Measurements from ENCODE around the gene ABCA4. TPM values are rescaled to one million over a fixed set of nuclear protein-coding genes. Genes with fewer than 3 reads are reported as not detected.

Gene ABCA4
- total and polyA plus RNA-seq, 2 experiments from 2014 or later: 0.53 to 1.4 TPM

DNA sequence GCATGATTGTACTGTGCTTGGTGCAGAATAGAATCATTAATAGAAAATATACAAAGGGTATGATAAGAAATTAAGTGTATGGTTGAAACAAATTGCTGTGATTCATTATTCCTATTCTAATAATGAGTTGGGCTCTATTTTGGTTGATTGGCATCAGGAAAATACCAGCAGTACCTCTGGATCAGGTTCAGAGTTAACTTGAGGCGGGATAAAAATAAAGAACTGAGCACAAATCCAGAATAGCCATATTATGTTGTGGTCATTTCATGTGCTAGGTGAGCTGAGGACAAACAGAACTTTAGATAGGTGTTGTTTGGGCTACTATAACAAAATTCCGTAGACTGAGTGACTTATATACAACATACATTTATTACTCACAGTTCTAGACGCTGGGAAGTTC, 151.1 kb downstream of the ABCA4 start:
- no peaks in the 10 kb centered on the region for H4K20me1 ChIP-seq (ENCODE audit: insufficient read depth, poor library complexity, severe bottlenecking)
- DNase-seq (ENCODE audit: low spot score): no peak
- TF ChIP-seq EZH2 (IDR thresholded peaks at IDR 0.05; ENCODE audit: borderline replicate concordance) (no peak), EZH2phosphoT487 (IDR thresholded peaks at IDR 0.05; ENCODE audit: low read depth, severe bottlenecking, unreplicated experiment) (no peak)
- TF ChIP-seq, protein P1, sequence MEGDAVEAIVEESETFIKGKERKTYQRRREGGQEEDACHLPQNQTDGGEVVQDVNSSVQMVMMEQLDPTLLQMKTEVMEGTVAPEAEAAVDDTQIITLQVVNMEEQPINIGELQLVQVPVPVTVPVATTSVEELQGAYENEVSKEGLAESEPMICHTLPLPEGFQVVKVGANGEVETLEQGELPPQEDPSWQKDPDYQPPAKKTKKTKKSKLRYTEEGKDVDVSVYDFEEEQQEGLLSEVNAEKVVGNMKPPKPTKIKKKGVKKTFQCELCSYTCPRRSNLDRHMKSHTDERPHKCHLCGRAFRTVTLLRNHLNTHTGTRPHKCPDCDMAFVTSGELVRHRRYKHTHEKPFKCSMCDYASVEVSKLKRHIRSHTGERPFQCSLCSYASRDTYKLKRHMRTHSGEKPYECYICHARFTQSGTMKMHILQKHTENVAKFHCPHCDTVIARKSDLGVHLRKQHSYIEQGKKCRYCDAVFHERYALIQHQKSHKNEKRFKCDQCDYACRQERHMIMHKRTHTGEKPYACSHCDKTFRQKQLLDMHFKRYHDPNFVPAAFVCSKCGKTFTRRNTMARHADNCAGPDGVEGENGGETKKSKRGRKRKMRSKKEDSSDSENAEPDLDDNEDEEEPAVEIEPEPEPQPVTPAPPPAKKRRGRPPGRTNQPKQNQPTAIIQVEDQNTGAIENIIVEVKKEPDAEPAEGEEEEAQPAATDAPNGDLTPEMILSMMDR (IDR thresholded peaks at IDR 0.05; ENCODE audit: poor library complexity): no peak
- H3K27me3 ChIP-seq: no peaks in the 10 kb centered on the region
- no peaks in the 10 kb centered on the region for H3K4me1 ChIP-seq (ENCODE audit: insufficient read depth)
- no peak overlapping the region for H2AFZ ChIP-seq
- no peak overlapping the region for H3K4me3 ChIP-seq
- 91% methylated on average over 3 of the region's 3 CpGs for WGBS (ENCODE audit: low lambda C conversion rate, missing lambda C conversion rate)
- H3K79me2 ChIP-seq: no peaks in the 10 kb centered on the region
- H3K9me3 ChIP-seq (ENCODE audit: low read depth): no peaks in the 10 kb centered on the region
- no peaks in the 10 kb centered on the region for H3K36me3 ChIP-seq (replicated peaks; ENCODE audit: insufficient read depth, low read depth)
- no peaks in the 10 kb centered on the region for H3K9me2 ChIP-seq (replicated peaks; ENCODE audit: insufficient read depth)
- H3K27ac ChIP-seq: no peak overlapping the region
- no peak overlapping the region for H3K4me2 ChIP-seq

DNA sequence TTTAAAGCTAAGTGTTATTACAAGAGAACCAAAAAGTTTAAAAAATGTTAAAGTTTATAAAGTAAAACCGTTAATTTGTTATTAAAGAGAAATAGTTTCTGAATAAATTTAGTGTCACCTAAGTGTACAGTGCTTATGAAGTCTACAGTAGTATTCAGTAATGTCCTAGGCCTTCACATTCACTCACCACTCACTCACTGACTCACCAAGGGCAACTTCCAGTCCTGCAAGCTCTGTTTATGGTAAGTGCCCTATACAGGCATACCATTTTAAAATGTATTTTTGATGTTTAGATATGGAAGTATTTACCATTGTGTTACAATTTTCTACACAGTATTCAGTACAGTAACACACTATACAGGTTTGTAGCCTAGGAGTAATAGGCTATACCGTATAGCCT, 151.6 kb downstream of the ABCA4 start:
- no peak for DNase-seq (ENCODE audit: low spot score)
- H3K27ac ChIP-seq: no peak overlapping the region
- no peaks in the 10 kb centered on the region for H3K27me3 ChIP-seq
- H2AFZ ChIP-seq: no peak overlapping the region
- H3K9me3 ChIP-seq (ENCODE audit: low read depth): no peaks in the 10 kb centered on the region
- no peak overlapping the region for H3K4me2 ChIP-seq
- H3K4me3 ChIP-seq: no peak overlapping the region
- no peak for TF ChIP-seq EZH2 (IDR thresholded peaks at IDR 0.05; ENCODE audit: borderline replicate concordance)
- TF ChIP-seq, protein P1 (IDR thresholded peaks at IDR 0.05; ENCODE audit: poor library complexity): no peak
- TF ChIP-seq EZH2phosphoT487 (IDR thresholded peaks at IDR 0.05; ENCODE audit: low read depth, severe bottlenecking, unreplicated experiment): no peak
- no peaks in the 10 kb centered on the region for H3K79me2 ChIP-seq
- H3K9me2 ChIP-seq (replicated peaks; ENCODE audit: insufficient read depth): no peaks in the 10 kb centered on the region
- H4K20me1 ChIP-seq (ENCODE audit: insufficient read depth, poor library complexity, severe bottlenecking): no peaks in the 10 kb centered on the region
- 85% methylated on average over 2 of the region's 2 CpGs for WGBS (ENCODE audit: low lambda C conversion rate, missing lambda C conversion rate)
- no peaks in the 10 kb centered on the region for H3K36me3 ChIP-seq (replicated peaks; ENCODE audit: insufficient read depth, low read depth)
- no peaks in the 10 kb centered on the region for H3K4me1 ChIP-seq (ENCODE audit: insufficient read depth)

DNA sequence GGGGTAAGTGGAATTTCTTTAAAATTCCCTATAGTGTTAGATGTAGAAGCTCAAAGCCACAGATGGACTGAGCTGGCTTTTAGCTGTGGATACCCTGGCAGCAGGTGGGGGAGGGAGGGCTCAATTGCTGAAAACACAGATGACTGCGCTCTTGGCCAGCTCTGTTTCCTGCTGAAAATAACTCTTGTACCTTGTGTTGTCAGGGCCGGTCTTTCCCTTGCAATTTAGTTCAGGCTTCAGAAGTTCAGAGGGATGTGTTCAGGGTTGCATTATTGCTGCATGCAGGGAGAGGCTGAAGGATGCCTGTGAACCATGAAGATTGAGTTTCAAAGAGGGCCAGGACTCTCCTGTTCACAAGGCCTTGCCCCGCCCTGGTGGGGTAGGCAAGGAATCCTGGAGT, 153.6 kb downstream of the ABCA4 start:
- no peaks in the 10 kb centered on the region for H4K20me1 ChIP-seq (ENCODE audit: insufficient read depth, poor library complexity, severe bottlenecking)
- H3K9me2 ChIP-seq (replicated peaks; ENCODE audit: insufficient read depth): no peaks in the 10 kb centered on the region
- H2AFZ ChIP-seq: no peak overlapping the region
- no peaks in the 10 kb centered on the region for H3K79me2 ChIP-seq
- H3K27ac ChIP-seq: no peak overlapping the region
- no peak for TF ChIP-seq EZH2phosphoT487 (IDR thresholded peaks at IDR 0.05; ENCODE audit: low read depth, severe bottlenecking, unreplicated experiment)
- no peak for TF ChIP-seq EZH2 (IDR thresholded peaks at IDR 0.05; ENCODE audit: borderline replicate concordance)
- no peaks in the 10 kb centered on the region for H3K27me3 ChIP-seq
- no peak overlapping the region for H3K4me3 ChIP-seq
- peaks cover 3% of the 10 kb centered on the region for H3K4me1 ChIP-seq (ENCODE audit: insufficient read depth)
- H3K4me2 ChIP-seq: no peak overlapping the region
- no peak for DNase-seq (ENCODE audit: low spot score)
- WGBS (ENCODE audit: low lambda C conversion rate, missing lambda C conversion rate): 89% methylated on average over 3 of the region's 3 CpGs
- H3K36me3 ChIP-seq (replicated peaks; ENCODE audit: insufficient read depth, low read depth): no peaks in the 10 kb centered on the region
- no peaks in the 10 kb centered on the region for H3K9me3 ChIP-seq (ENCODE audit: low read depth)

GRCh38 chr1:93965888-93966287, 155.1 kb downstream of the ABCA4 start:
- Histone ChIP-seq H3K9me3 (ENCODE audit: low read depth) (no peaks in the 10 kb centered on the region), H2AFZ (no peak overlapping the region), H3K9me2 (replicated peaks; ENCODE audit: insufficient read depth) (no peaks in the 10 kb centered on the region), H3K27me3 (no peaks in the 10 kb centered on the region), H3K36me3 (replicated peaks; ENCODE audit: insufficient read depth, low read depth) (no peaks in the 10 kb centered on the region), H3K79me2 (no peaks in the 10 kb centered on the region), H3K4me3 (no peak overlapping the region), H3K4me1 (ENCODE audit: insufficient read depth) (peaks cover 3% of the 10 kb centered on the region), H3K4me2 (no peak overlapping the region), H4K20me1 (ENCODE audit: insufficient read depth, poor library complexity, severe bottlenecking) (no peaks in the 10 kb centered on the region), H3K27ac (no peak overlapping the region)
- TF ChIP-seq EZH2 (IDR thresholded peaks at IDR 0.05; ENCODE audit: borderline replicate concordance): no peak
- TF ChIP-seq EZH2phosphoT487 (IDR thresholded peaks at IDR 0.05; ENCODE audit: low read depth, severe bottlenecking, unreplicated experiment): no peak
- TF ChIP-seq, protein P1 (IDR thresholded peaks at IDR 0.05; ENCODE audit: poor library complexity): no peak
- WGBS (ENCODE audit: low lambda C conversion rate, missing lambda C conversion rate): 77% methylated on average over 2 of the region's 2 CpGs
- no peak for DNase-seq (ENCODE audit: low spot score)
